IPS DF 6.9 (cell line): Measurements from ENCODE around the gene ARL5A.
"Not testable (repeated sequence)": the region's sequence is repeated elsewhere in the genome, so short reads cannot be mapped to it uniquely, and the experiment has no call there.

ENCODE experiments used
- DNase-seq: peaks from one replicate; pipeline ENCODE4 v3.0.0-alpha.2; 2013; ENCODE audit warnings: low read depth, low spot score
- H3K27ac ChIP-seq: one replicate; pipeline ENCODE4 v1.5.1; 2013; ENCODE audit warnings: low read length, control low read depth
- H3K27me3 ChIP-seq: 2 replicates; pipeline ENCODE4 v1.6.1; 2013; ENCODE audit warnings: mild to moderate bottlenecking, low read length; ENCODE audit not compliant: control insufficient read depth, insufficient read depth
- H3K36me3 ChIP-seq: 2 replicates; pipeline ENCODE4 v1.6.1; 2013; ENCODE audit warnings: low read length; ENCODE audit not compliant: control insufficient read depth, insufficient read depth
- H3K4me1 ChIP-seq: 2 replicates; pipeline ENCODE4 v1.6.1; 2013; ENCODE audit warnings: low read length; ENCODE audit not compliant: control insufficient read depth, insufficient read depth
- H3K4me3 ChIP-seq: 2 replicates; pipeline ENCODE4 v1.5.1; 2013; ENCODE audit warnings: mild to moderate bottlenecking, low read length
- H3K9me3 ChIP-seq: 2 replicates; pipeline ENCODE4 v1.6.1; 2013; ENCODE audit warnings: low read length, inconsistent platforms; ENCODE audit not compliant: control insufficient read depth, insufficient read depth
- WGBS: extraction: QIAGEN DNeasy Blood & Tissue Kit; methylation state at CpG from one replicate; pipeline ENCODE4 v1.1.7; 2013; ENCODE audit warnings: mixed read lengths, missing lambda C conversion rate; ENCODE audit not compliant: insufficient read length, insufficient coverage; 5-methylcytosine and 5-hydroxymethylcytosine counted together

ARL5A gene

DNA sequence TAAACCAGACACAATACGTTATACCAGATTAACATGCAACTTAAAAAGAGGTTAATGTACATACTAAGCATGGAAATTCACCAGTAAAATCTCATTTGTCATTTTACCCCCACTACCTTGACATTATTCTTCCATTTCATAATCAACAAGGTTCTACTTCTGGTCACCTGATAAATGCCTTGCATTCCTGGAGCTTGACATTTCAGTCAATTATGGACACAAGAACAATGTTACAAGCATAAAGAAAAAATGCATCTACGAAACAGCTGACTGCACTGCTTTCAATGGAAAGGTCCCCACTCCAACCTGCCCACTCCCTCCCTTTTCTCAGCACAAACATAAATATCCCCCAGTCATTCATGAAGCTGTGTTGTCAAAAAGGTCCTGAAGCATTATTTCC lies 31.4 kb downstream of the ARL5A start:
- H3K27ac ChIP-seq = no peak overlapping the region
- no peaks in the 10 kb centered on the region for H3K27me3 ChIP-seq
- H3K4me3 ChIP-seq = no peak overlapping the region
- no peaks in the 10 kb centered on the region for H3K36me3 ChIP-seq
- DNase-seq = no peak
- WGBS = no CpG with 5 or more reads among the region's 2 CpGs
- H3K4me1 ChIP-seq = no peaks in the 10 kb centered on the region
- H3K9me3 ChIP-seq = no peaks in the 10 kb centered on the region

DNA sequence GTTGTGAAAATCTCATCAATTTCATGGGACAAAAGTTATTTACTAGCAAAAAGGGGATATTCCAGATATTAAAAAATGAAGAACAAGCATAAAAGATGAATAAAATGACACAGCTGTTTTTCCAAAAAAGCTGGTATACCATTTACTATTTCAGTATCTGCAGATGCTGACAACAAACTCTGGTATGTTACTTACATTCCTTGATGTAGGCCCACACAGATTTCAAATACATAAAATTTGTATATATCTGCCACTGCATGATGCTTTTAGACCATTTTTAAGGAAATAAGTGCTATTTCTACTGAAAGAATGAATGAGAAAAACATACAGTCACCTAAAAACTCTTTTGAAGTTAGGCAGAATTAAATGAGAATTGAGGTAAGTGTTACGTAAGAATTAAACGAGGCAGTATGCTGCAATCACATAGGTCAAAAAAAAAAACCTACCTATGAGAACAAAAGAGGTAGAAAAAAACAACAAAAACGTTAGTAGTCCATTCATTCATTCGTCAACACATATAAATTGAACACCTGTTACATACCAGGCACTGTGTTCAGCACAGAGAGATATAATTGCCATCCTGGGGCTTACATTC lies 32.5 kb downstream of the ARL5A start:
- no CpG with 5 or more reads among the region's 4 CpGs for WGBS
- H3K4me1 ChIP-seq = no peaks in the 10 kb centered on the region
- H3K9me3 ChIP-seq = no peaks in the 10 kb centered on the region
- H3K27ac ChIP-seq = no peak overlapping the region
- H3K36me3 ChIP-seq = no peaks in the 10 kb centered on the region
- no peak overlapping the region for H3K4me3 ChIP-seq
- H3K27me3 ChIP-seq = no peaks in the 10 kb centered on the region
- DNase-seq = no peak

- DNase-seq, H3K4me1 ChIP-seq, H3K27ac ChIP-seq, H3K27me3 ChIP-seq, H3K9me3 ChIP-seq, H3K36me3 ChIP-seq, H3K4me3 ChIP-seq: not testable (repeated sequence)
- WGBS = no CpG with 5 or more reads among the region's 6 CpGs
Measured at GRCh38 chr2:151794422-151794821, 33.8 kb downstream of the ARL5A start.

GRCh38 chr2:151793123-151793522 lies 35.1 kb downstream of the ARL5A start:
- H3K4me3 ChIP-seq = no peak overlapping the region
- DNase-seq = no peak
- H3K36me3 ChIP-seq = no peaks in the 10 kb centered on the region
- H3K27me3 ChIP-seq = no peaks in the 10 kb centered on the region
- no CpG with 5 or more reads among the region's 3 CpGs for WGBS
- no peak overlapping the region for H3K27ac ChIP-seq
- H3K9me3 ChIP-seq = no peaks in the 10 kb centered on the region
- no peaks in the 10 kb centered on the region for H3K4me1 ChIP-seq

DNA sequence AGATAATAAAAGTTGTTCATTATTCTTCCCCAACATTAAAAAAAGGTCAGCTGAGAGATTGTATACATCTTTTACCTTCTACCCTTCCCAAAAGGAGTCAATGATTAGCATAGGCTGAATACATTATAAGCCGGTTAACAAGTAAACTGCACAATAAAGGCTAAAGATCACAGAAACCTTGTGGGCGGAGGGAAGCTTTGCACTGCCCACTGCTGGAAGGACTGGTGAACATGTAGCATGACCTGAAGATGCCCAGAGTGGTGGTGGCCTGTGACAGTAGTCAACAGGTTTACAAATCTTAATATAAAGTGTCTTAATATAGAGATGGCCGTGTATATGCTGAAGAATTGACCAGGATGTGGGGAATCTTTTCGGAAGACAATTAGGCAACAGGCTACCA lies 35.6 kb downstream of the ARL5A start:
- no peak overlapping the region for H3K4me3 ChIP-seq
- WGBS = no CpG with 5 or more reads among the region's 4 CpGs
- no peaks in the 10 kb centered on the region for H3K27me3 ChIP-seq
- DNase-seq = no peak
- no peaks in the 10 kb centered on the region; the same call in 1 of the 2 replicates for H3K36me3 ChIP-seq
- H3K9me3 ChIP-seq = no peaks in the 10 kb centered on the region
- H3K27ac ChIP-seq = no peak overlapping the region
- no peaks in the 10 kb centered on the region for H3K4me1 ChIP-seq

DNA sequence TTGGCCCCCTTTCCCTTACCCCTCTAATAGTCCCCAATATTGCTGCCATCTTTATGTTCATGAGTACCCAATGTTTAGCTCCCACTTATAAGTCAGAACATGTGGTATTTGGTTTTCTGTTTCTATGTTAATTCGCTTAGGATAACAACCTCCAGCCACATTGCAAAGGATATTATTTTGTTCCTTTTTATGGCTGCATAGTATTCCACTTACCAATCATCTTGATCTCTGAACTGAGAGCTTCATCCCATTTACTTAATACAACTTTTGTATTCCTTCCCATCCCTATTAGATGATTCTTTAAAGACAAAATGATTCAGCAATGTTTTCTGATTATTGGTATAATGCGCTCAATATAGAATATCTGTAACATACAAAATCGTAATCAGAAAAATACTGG lies 36.7 kb downstream of the ARL5A start:
- no peak overlapping the region for H3K27ac ChIP-seq
- H3K36me3 ChIP-seq = no peaks in the 10 kb centered on the region; the same call in 1 of the 2 replicates
- H3K4me1 ChIP-seq = no peaks in the 10 kb centered on the region
- no peak overlapping the region for H3K4me3 ChIP-seq
- no peaks in the 10 kb centered on the region for H3K9me3 ChIP-seq
- no CpG with 5 or more reads among the region's 3 CpGs for WGBS
- H3K27me3 ChIP-seq = no peaks in the 10 kb centered on the region
- DNase-seq = no peak

DNA sequence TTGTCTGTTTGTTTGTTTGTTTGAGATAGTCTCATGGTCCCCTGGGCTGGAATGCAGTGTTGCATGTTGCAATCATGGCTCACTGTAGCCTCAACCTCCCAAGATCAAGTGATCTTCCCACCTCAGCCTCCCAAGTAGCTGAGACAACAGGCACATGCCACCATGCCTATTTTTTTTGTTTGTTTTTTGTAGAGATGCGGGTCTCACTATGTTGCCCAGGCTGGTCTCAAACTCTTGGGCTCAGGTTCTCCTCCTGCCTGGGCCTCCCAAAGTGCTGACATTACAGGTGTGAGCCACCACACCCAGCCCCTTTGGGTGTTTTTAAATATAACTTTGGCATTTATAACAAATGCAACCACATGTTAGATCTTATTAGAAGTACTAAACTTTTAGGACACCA lies 37.5 kb downstream of the ARL5A start:
- no peak overlapping the region for H3K4me3 ChIP-seq
- no peaks in the 10 kb centered on the region for H3K27me3 ChIP-seq
- H3K36me3 ChIP-seq = no peaks in the 10 kb centered on the region; the same call in 1 of the 2 replicates
- H3K27ac ChIP-seq = no peak overlapping the region
- DNase-seq = no peak
- WGBS = no CpG with 5 or more reads among the region's 1 CpG
- H3K9me3 ChIP-seq = no peaks in the 10 kb centered on the region
- H3K4me1 ChIP-seq = no peaks in the 10 kb centered on the region

DNA sequence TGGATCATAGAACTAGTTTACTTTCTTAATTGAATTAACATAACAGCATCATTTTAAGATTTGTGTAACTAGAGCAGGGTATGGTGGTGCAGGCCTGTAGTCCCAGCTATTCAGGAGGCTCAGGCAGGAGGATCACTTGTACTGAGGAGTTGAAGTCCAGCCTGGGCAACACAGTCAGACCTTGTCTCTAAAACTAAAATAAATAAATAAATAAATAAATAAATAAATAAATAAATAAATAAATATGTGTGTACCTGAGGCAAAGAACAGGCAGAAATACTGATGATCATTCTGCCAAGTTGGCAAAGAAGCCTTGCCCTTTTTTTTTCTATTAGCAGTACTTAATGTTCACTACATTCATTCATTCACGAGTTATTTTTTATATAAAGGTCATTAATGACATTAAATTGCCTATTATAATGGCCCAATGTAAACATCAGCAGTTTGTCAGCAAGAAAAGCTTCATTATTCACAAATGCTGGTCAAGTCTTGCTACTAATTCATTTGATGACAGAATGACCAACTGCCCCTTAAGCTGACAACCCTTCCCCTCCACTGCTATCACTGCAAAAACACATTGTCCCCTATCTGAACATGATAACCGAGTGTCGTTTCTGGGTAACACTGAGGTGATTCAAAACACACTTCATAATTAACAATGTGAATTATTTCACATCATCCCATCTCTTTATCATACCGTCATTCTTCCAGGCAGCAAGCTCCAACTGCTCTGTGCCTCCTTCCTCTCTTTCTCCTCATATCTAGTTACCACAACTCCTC lies 39.0 kb downstream of the ARL5A start:
- no peaks in the 10 kb centered on the region for H3K4me1 ChIP-seq
- H3K4me3 ChIP-seq = no peak overlapping the region
- WGBS = no CpG with 5 or more reads among the region's 4 CpGs
- no peaks in the 10 kb centered on the region for H3K27me3 ChIP-seq
- no peak for DNase-seq
- H3K27ac ChIP-seq = no peak overlapping the region
- no peaks in the 10 kb centered on the region for H3K9me3 ChIP-seq
- peaks cover 3% of the 10 kb centered on the region; the same call in 1 of the 2 replicates for H3K36me3 ChIP-seq

- no peak for DNase-seq
- WGBS = no CpG with 5 or more reads among the region's 1 CpG
- H3K9me3 ChIP-seq = no peaks in the 10 kb centered on the region
- peaks cover 3% of the 10 kb centered on the region; the same call in 1 of the 2 replicates for H3K36me3 ChIP-seq
- H3K27me3 ChIP-seq = no peaks in the 10 kb centered on the region
- no peak overlapping the region for H3K4me3 ChIP-seq
- H3K27ac ChIP-seq = no peak overlapping the region
- no peaks in the 10 kb centered on the region for H3K4me1 ChIP-seq
Measured at GRCh38 chr2:151786483-151786882, 41.7 kb downstream of the ARL5A start.

- Histone ChIP-seq H3K9me3 (no peaks in the 10 kb centered on the region), H3K27me3 (no peaks in the 10 kb centered on the region), H3K4me3 (no peak overlapping the region), H3K36me3 (peaks cover 3% of the 10 kb centered on the region; the same call in 1 of the 2 replicates), H3K4me1 (no peaks in the 10 kb centered on the region), H3K27ac (no peak overlapping the region)
- no peak for DNase-seq
- no CpG with 5 or more reads among the region's 5 CpGs for WGBS
Measured at GRCh38 chr2:151786077-151786476, 42.1 kb downstream of the ARL5A start.

DNA sequence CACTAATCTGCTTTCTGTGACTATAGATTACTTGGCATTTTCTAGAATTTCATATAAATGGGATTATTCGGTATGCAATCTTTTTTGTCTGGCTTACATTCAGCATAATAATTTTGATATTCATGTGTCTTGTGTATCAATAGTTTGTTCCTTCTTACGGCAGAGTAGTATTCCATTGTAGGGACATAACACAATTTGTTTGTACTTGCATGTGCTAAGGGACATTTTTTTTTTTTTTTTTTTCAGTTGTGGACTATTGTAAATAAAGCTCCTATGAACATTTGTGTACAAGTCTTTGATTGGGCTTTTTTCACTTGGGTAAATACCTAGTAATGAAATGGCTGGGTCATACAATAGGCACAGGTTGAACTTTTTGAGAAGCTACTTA lies 45.1 kb downstream of the ARL5A start:
- no CpG with 5 or more reads among the region's 2 CpGs for WGBS
- no peak overlapping the region for H3K27ac ChIP-seq
- no peak overlapping the region for H3K4me3 ChIP-seq
- peaks cover 3% of the 10 kb centered on the region; the same call in 1 of the 2 replicates for H3K36me3 ChIP-seq
- DNase-seq = no peak
- no peaks in the 10 kb centered on the region for H3K9me3 ChIP-seq
- no peaks in the 10 kb centered on the region for H3K27me3 ChIP-seq
- H3K4me1 ChIP-seq = no peaks in the 10 kb centered on the region
